GM19099 (cell line): ENCODE results near the gene ERC1.

Experiments used
- POLR2A ChIP-seq: IDR thresholded peaks from 3 replicates; pipeline ENCODE4 v1.6.1; 2011; ENCODE audit warnings: low read depth; ENCODE audit not compliant: insufficient read length; ENCODE audit errors: extremely low read depth

ERC1 gene

GRCh38 chr12:1328391-1328790 is 337.4 kb downstream of the ERC1 start:
- no peak for TF ChIP-seq POLR2A

- TF ChIP-seq POLR2A: no peak
Measured at GRCh38 chr12:1329784-1330476, 338.9 kb downstream of the ERC1 start.

- no peak for TF ChIP-seq POLR2A
Measured at GRCh38 chr12:1330477-1330827, 339.4 kb downstream of the ERC1 start.

GRCh38 chr12:1332327-1332726 is 341.3 kb downstream of the ERC1 start:
- TF ChIP-seq POLR2A: no peak

DNA sequence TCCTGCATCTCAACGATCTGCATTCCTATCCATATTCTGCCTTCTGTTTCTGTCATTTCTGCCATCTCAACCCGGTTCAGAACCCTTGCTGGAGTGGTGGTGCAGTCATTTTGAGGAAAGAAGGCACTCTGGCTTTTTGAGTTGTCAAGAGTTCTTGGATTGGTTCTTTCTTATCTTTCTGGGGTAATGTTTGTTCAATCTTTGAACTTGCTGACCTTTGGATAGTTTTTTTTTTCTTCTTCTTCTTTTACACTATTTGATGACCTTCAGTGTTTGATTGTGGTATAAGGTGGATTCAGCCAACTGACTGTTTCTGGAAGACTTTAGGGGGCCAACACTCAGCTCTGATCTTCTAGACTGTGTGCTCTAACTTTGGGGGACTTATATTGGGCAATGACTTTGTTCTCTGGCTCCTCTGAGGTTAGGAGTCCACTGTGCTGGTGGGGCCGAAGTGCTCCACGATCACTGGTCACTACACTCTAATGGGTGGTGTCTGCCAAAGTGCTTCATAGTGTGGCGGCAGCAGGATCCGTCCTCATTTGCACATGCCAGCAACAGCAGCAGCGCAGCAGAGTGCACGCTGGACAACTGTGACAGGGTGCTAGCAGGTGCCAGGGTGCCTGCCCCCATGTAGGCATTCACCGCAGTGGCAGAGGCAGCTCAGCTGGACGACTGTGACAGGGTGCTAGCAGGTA is 347.6 kb downstream of the ERC1 start:
- no peak for TF ChIP-seq POLR2A

GRCh38 chr12:1339618-1340319 is 348.7 kb downstream of the ERC1 start:
- no peak for TF ChIP-seq POLR2A

DNA sequence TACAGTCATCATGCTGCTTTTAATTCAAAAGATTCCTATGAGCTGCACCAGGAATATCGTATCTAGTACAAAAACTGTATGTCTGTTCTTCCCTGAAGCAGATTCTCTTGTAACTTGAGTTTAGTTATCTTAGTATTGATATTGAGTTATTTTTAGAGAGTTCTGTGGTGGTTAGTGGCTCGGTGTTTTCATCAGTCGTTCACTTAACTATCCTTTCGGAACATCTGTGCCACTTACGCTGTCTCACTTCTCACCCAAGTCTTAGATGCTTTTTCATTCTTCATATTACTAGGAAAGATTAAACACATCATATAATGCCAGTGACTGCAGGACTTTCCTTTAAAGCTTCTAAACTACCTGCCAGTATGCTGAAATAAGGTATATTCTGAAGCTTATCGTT is 352.4 kb downstream of the ERC1 start:
- no peak for TF ChIP-seq POLR2A

DNA sequence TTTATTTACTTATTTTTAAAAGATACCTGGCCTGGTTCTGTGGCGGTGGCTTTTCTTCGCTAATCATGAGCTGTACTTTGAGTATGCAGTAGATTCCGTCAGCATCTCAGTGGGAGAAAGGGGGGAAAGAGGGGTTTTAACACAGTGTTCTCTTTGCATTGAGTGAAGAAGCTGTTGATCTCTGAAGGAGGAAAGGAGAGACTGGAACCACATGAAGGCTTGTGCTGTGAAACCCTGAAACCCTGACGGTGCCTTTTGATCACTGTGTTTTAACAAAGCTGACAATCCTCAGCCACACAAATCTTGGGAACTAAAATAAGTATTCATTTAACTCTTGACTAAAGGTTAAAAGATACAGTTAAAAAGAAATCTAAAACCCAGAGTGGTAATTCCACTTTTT is 353.2 kb downstream of the ERC1 start:
- no peak for TF ChIP-seq POLR2A

DNA sequence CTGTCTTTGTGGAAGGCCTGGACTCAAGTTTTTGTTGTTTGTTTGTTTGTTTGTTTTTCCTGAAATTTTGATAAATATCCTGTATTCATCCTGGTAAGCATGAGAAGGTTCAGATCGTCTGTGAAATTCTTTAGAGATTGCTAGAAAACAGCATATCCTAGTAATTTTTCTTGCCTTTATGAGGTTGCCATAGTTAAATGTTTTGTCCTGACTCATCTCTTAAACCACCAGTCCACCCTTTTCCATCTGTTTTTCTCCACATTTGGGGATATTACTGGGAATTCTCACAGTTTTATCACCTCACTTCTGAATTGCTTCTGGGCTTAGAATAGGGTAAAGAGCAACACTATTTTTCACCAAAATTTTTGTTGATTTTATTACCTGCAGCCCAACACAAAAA is 355.1 kb downstream of the ERC1 start:
- no peak for TF ChIP-seq POLR2A

DNA sequence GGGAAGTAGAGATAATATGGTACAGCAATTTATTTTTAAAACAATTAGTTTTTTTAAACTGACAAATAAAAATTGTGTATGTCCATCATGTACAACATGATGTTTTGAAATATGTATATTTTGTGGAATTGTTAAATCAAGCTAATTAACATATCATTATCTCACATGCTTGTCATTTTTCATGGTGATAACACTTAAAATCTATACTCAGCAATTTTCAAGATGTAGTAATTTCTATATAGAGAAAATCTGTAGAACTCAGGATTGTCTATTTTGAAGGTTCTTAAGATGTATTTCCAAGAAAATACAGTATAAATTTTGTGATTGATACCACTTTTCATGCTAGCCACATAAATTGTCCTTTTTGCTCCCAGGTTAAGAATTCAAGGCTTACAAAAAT is 356.3 kb downstream of the ERC1 start:
- no peak for TF ChIP-seq POLR2A

DNA sequence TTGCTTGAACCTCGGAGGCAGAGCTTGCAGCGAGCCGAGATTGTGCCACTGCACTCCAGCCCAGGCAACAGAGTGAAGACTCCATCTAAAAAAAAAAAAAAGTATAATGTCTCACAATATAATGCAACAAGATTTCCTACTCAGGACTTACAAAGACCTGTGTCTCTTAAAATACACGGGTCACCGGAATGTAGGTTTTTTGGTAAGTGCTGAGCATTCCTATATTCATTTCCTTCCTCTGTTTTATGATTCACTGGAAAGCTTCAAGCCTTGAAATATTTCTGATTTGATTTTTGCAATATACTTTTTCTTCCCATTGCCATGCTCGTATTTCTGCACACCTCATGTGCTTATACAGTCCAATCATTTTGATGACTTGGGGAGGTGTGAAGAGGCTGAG is 357.6 kb downstream of the ERC1 start:
- TF ChIP-seq POLR2A: no peak

GRCh38 chr12:1350055-1350933 is 359.3 kb downstream of the ERC1 start:
- TF ChIP-seq POLR2A: no peak

DNA sequence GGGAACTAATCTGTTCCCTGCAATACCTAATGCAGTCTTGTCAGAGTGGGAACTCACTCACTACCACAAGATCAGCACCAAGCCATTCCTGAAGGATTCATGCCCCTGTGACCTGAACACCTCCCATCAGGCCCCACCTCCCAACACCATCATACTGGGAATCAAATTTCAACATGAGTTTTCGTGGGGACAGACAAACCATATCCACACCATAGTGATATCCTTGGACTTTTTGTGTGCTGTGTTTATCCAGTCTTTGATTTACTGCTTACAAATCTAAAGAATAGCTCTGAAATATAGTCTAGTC is 359.9 kb downstream of the ERC1 start:
- TF ChIP-seq POLR2A: no peak

DNA sequence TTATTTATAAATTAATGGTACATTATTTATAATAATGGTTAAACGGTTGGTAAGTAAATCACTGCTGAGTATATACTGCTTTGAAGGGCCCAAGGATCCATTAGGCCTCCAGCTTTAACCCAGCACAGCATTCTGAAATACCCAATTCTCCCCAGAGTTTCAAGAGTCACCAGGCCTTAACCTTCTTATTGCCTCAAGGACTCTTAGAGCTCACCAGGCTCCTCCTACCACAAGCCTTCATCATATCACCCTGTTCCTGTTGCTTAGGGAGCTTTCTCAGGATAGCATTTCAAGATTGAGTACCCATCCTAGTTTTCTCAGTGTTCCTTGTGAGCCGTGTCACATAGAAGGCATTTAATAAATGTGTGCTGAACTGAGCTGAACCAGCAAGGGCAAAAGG is 360.9 kb downstream of the ERC1 start:
- no peak for TF ChIP-seq POLR2A

DNA sequence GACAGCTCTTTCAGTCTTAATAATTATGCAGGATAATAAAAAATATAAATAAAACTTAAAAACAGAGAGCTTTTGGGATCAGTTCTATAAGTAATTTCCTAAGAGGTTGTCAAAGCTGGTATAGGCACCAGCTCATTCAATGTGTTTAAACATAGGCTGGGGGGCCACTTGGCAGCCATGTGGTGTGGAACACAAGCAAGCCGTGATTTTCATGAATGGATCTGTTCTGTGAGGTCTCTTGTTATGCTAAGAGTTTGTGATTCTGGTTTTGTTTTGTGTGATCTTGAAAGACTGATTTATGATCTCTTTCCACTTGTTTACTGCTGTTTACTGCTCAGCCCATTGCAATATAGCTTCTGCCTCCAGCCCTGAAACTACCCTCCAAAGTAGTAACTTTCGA is 362.4 kb downstream of the ERC1 start:
- no peak for TF ChIP-seq POLR2A
